ENCODE data around the gene TMEM201. TPM values are rescaled to one million over a fixed set of nuclear protein-coding genes. Genes with fewer than 3 reads are reported as not detected.

Gene TMEM201
- total RNA-seq, 2 experiments from 2014 or later = 7.5 to 21.9 TPM

DNA sequence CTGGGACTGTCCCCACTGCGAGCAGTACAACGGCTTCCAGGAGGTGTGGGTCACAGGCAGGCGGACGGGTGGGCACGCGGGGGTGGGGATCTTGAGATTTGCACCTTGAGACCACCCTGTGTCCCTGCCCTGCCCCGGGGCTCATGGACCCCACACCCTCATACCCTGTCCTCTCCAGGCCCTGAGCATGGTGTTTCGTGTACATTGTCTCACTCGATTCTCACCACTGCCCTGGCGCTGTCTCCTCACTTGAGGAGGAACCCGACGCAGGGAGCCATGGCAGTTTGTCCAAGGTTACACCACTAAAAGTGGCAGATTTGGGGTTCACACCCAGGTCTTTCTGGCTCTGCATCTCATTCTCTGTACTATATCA is 7.2 kb downstream of the TMEM201 start:
- Histone ChIP-seq H4K20me1 (ENCODE audit: insufficient read depth, low read length) (peaks cover 2% of the 10 kb centered on the region; the same call in 1 of the 2 replicates), H3K4me3 (ENCODE audit: low read depth, low read length, poor library complexity, severe bottlenecking) (no peak overlapping the region), H3K9me3 (ENCODE audit: low read length) (no peaks in the 10 kb centered on the region), H3K4me1 (ENCODE audit: insufficient read depth, low read length, poor library complexity, severe bottlenecking) (peaks cover 27% of the 10 kb centered on the region), H2AFZ (ENCODE audit: low read length) (no peak overlapping the region), H3K9me2 (ENCODE audit: insufficient read depth, low read length) (no peaks in the 10 kb centered on the region), H3K27ac (ENCODE audit: low read depth, low read length, poor library complexity, severe bottlenecking) (no peak overlapping the region), H3K36me3 (ENCODE audit: insufficient read depth, low read length) (peaks cover 28% of the 10 kb centered on the region; the same call in 1 of the 2 replicates), H3K79me2 (ENCODE audit: insufficient read depth, low read depth, low read length) (no peaks in the 10 kb centered on the region; the same call in 1 of the 2 replicates), H3K4me2 (ENCODE audit: low read length) (no peak overlapping the region)
- intact Hi-C loops (cut with micrococcal nuclease; ENCODE audit: unreplicated experiment) = no loop called here
- no TSS peak for BruUV-seq (replicated peaks)
- no peak for DNase-seq (ENCODE audit: low spot score)
- TF ChIP-seq, protein P1, sequence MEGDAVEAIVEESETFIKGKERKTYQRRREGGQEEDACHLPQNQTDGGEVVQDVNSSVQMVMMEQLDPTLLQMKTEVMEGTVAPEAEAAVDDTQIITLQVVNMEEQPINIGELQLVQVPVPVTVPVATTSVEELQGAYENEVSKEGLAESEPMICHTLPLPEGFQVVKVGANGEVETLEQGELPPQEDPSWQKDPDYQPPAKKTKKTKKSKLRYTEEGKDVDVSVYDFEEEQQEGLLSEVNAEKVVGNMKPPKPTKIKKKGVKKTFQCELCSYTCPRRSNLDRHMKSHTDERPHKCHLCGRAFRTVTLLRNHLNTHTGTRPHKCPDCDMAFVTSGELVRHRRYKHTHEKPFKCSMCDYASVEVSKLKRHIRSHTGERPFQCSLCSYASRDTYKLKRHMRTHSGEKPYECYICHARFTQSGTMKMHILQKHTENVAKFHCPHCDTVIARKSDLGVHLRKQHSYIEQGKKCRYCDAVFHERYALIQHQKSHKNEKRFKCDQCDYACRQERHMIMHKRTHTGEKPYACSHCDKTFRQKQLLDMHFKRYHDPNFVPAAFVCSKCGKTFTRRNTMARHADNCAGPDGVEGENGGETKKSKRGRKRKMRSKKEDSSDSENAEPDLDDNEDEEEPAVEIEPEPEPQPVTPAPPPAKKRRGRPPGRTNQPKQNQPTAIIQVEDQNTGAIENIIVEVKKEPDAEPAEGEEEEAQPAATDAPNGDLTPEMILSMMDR (conservative IDR thresholded peaks at IDR 0.05; ENCODE audit: low read length) = no peak
- no peak for TF ChIP-seq EZH2phosphoT487 (IDR thresholded peaks at IDR 0.05; ENCODE audit: borderline replicate concordance, low read depth, low read length)
- POLR2A ChIA-PET = no interaction called here
- CTCF ChIA-PET (ENCODE audit: unreplicated experiment) = no interaction called here

DNA sequence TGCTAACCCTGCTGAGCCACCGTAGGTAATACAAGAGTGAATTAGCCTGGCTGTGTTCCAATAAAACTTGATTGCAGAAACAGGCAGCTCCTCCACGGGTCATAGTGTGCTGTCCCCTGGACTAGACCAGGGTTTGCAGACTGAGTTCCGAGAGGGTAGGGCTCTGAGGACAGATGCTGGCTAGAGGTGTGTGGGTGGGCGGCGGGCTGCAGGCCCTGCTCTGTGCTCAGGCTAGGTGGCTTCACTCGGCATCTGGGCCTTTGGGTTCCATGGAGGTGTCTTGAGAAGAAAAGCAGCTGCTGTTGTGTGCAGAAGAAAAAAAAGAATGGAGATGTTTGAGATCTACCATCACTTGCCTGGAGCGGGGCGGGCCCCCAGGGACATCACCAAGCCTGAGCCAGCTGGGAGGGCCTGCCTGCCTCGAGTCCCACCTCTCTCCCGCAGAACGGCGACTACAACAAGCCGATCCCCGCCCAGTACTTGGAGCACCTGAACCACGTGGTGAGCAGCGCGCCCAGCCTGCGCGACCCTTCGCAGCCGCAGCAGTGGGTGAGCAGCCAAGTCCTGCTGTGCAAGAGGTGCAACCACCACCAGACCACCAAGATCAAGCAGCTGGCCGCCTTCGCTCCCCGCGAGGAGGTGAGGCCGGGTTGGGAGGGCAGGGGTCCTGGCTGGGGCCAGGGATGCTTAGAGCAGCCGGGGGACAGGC is 7.9 kb downstream of the TMEM201 start:
- DNase-seq (ENCODE audit: low spot score) = no peak
- ChIA-PET POLR2A (no interaction called here), CTCF (ENCODE audit: unreplicated experiment) (no interaction called here)
- Histone ChIP-seq H3K36me3 (ENCODE audit: insufficient read depth, low read length) (peaks cover 34% of the 10 kb centered on the region; the same call in 1 of the 2 replicates), H3K9me3 (ENCODE audit: low read length) (no peaks in the 10 kb centered on the region), H4K20me1 (ENCODE audit: insufficient read depth, low read length) (no peaks in the 10 kb centered on the region), H3K79me2 (ENCODE audit: insufficient read depth, low read depth, low read length) (no peaks in the 10 kb centered on the region; the same call in 1 of the 2 replicates), H3K4me1 (ENCODE audit: insufficient read depth, low read length, poor library complexity, severe bottlenecking) (peaks cover 21% of the 10 kb centered on the region), H3K4me3 (ENCODE audit: low read depth, low read length, poor library complexity, severe bottlenecking) (no peak overlapping the region), H3K27ac (ENCODE audit: low read depth, low read length, poor library complexity, severe bottlenecking) (no peak overlapping the region), H3K9me2 (ENCODE audit: insufficient read depth, low read length) (no peaks in the 10 kb centered on the region), H3K4me2 (ENCODE audit: low read length) (no peak overlapping the region), H2AFZ (ENCODE audit: low read length) (no peak overlapping the region)
- intact Hi-C loops (cut with micrococcal nuclease; ENCODE audit: unreplicated experiment) = no loop called here
- BruUV-seq (replicated peaks) = no TSS peak
- TF ChIP-seq, protein P1 (conservative IDR thresholded peaks at IDR 0.05; ENCODE audit: low read length) = no peak
- TF ChIP-seq EZH2phosphoT487 (IDR thresholded peaks at IDR 0.05; ENCODE audit: borderline replicate concordance, low read depth, low read length) = no peak

Measured in OCI-LY7 (cell line).